NCI-H2029 treated with DMSO at 0.1 percent for 48 hours (cell line): ENCODE results near the gene RFTN1.

Experiments
- DNase-seq: peaks from one replicate; lab custom pipeline; 2025; lab: John Stamatoyannopoulos, UW

RFTN1 gene

GRCh38 chr3:16302082-16302631 is 211.3 kb downstream of the RFTN1 start:
- DNase-seq = no peak

DNA sequence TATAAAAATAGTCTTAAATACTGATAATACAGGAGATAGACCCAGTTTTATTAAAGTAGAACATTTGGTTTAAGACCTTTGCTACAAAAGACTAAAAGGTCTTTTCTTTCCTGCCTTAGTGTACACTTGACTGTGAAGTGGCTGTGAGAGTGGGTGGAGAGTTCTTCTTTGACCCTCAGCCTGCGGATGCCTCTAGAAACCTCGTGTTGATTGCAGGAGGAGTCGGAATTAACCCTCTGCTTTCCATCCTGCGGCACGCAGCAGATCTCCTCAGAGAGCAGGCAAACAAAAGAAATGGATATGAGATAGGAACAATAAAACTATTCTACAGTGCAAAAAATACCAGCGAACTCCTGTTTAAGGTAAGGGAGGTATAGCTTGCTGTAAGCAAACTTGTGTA is 212.0 kb downstream of the RFTN1 start:
- peak; percentile 44 for DNase-seq

DNA sequence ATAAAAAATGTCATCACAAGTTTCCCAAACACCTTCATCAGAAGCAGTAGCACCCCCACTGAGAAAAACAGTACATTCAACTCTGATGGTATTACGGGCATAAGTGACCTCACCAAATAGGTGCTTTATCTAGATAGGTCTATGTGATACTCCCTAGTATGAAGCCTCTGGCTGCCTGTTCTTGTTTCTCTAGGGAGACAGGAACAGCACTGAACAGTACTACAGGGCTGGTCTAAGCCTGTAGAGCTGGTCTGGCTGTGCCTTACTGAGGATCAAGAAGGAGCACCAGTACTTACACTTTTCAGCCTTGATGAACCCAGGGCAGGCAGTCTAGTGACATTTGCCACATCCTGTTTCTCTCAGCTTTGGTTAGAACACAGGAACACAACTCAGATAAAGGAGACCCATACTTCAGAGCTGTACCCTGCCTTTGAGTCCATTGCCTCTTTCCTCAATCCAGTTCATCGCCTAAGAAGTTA is 212.6 kb downstream of the RFTN1 start:
- DNase-seq = no peak

DNA sequence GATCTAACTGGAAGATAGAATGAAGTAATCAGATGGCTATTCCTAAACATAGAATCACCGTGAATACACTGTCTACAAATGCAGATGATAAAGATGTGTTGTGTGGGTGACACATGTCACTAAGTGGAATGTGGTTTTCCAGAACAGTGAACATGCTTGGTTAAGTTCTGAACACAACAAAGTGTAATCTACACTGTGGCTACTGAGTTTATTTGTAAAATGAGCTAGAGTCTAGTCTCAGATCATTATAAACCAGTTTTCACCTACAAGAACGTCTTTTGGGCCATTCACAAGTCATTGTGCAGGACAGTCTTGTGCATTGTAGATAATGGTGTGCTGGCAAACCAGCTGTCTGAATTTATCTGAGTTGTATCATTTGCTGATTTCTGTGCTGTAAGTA is 213.2 kb downstream of the RFTN1 start:
- no peak for DNase-seq

DNA sequence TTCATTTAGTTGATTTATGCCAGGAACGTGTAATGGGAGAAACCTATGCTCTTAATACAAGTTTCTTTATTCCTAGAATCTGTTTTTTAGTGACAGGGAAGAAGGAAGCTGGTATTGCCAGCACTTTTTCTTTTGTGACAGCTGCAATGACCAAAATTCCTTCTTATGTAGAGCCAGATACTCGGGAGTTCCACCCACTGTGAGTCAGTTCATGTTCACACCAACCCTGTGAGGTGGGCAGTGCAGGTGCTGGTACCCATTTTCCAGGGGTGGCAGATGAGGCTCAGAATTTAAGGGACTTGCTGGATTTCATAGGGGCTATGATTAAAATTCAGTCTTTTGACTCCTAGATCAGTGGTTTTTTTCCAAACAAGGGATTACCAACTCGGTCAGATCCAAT is 213.8 kb downstream of the RFTN1 start:
- DNase-seq = no peak

- no peak for DNase-seq
These were observed 214.6 kb downstream of the RFTN1 start for GRCh38 chr3:16298891-16299290.

- DNase-seq = no peak
These were observed 215.3 kb downstream of the RFTN1 start for GRCh38 chr3:16297997-16298885.

DNA sequence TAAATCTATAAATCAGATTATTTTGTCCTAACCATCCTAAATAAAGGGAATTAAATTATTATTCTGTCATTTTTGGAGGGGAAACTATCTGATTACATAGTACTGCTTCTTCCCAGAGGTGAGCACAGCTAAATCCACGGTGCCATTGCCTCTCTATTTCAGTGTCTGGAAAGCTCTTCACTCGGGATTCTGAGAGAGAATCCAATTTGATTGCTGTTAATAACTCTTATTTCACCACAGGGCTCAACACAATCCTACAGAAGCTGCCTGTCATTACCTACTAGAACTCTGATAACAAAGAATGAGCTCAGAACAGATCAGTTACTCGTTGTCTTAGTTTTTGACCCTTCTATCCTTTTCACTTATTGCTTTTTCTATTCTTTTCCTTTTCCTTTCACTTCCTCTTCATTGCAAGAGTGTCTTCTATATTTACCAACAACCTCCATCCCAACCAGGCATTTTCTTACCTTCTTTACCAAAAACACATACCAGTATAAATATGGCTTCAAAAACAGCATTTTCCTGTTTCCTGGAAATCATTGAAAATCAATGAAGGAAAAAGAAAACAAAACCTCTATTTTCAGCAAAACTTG is 218.1 kb downstream of the RFTN1 start:
- no peak for DNase-seq

GRCh38 chr3:16294844-16295243 is 218.7 kb downstream of the RFTN1 start:
- DNase-seq = no peak

- no peak for DNase-seq
These were observed 222.7 kb downstream of the RFTN1 start for GRCh38 chr3:16290827-16291196.

GRCh38 chr3:16290007-16290826 is 223.3 kb downstream of the RFTN1 start:
- peak; percentile 84 for DNase-seq

DNA sequence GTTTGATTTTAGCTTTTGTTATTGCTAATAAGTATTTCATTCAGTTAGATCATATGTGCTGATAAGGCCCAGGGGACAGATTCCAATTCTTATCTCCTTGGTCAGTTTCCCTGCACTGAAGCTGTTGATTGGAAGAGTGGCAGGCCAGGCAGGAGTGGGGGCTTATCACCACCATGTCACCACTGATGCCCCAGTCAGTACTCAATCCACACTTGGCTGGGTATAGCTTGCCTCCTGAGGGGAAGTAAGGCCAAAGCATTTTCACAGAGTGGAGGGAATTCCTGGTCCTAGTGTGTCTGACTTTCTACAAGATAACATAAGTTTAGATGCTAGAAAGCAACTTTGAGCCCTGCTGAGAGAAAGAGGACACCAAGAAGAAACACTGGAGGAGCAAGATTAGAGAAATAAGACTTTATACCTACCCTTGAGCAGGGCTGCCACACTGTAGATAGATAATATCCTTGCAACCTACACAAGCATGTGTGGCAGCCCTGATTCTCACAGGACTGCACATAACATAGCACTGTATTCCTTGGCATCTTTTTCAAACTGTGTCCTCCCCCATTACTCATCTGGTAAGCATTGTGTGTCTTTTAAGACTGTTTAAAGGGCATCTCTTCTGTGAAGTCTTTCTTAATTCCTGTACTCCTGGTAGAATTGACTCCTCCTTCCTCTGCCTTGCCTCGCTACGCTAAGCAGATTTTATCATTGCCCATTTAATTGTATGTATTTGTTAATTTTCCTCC is 224.2 kb downstream of the RFTN1 start:
- DNase-seq = no peak

DNA sequence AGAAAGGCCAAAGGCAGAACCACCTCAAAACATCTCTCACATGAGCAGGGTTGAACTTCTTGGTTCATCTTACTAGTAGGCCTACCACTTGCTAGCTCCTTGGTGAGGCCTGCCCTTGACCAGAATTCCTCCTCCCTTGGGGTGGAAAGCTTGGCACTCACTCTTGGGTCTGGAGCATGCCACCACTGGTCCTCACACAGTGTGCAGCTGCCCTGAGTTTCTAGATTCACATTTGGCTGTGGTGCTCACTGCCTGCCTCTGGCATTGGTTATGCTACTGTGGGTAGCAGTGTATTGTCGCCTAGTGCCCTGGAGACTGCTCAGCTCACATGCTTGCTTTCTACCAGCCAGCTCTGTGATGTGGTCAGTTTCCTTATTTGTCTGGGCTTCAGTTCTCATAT is 224.8 kb downstream of the RFTN1 start:
- DNase-seq = no peak

DNA sequence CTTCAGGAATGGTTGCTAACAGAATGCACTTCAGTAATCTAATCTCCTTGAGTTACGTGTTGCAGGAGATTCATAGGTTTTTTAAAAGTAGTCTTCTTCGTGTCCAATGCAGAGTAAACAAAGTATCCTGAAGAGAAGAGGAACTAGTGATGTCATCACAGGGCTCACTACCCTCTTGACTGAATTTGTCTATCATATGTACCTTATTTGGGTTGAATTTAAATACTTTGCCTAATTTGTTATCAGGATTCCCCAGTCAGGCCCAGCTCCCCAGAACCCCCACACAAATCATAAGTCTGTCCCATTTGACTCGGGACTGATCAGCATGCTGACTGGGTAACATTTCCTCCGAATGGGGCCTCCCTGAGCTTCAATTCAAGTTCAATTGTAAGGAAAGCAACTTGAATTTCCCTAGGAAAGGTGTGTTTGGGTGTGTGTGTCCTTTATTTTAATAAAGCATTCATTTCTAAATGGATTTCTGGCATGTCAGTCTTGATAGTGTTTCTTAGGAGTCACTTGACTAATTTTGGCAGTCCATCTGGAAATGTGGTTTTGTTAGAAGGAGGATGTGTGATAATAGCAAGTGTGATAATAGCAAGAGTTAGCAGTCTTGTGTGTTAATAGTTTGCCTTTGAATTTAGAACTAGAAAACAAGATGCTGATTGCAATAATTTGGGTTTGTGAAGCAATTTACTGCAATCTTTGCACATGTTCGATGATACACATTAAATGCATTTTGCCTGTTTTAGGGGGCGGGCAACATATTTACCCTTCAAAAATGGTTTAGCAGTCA is 226.6 kb downstream of the RFTN1 start:
- no peak for DNase-seq

- no peak for DNase-seq
These were observed 227.3 kb downstream of the RFTN1 start for GRCh38 chr3:16286161-16286560.

DNA sequence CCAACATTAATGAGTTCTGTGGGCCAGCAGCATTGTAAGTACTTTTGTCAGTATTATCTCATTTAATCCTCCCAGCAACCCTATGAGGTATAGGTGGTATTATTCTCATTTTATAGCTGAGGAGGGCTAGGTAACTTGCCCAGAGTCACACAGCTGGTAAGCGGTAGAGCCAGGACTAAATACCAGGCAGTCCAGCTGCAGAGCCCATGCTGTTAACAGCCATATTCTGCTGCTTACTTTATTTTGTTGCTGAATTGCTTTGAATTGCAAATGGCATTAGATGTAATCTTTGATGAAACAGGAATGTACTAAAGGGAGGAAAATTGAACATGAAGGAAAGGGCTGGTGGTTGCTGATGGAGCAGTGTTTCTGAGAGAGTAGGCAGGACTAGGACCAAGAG is 228.9 kb downstream of the RFTN1 start:
- DNase-seq = no peak

DNA sequence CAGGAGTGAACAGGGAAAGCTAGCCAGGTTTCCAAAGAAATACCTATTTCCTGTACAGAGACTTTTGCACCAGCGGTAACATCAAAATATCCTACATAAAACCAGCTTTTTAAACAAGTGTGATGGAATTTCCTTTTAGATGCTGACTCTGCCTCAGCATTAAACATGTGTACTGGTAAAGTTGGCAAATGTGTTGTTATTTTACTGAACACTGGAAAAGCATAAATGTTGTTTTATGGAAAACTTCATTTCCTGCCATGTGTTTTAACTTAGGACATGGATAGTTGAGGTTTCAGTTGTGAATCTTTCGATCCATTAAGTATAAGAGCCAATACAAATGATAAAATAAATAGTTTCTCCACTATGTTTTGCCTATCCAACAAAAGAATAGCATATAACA is 232.8 kb downstream of the RFTN1 start:
- no peak for DNase-seq

GRCh38 chr3:16279010-16279801 is 234.3 kb downstream of the RFTN1 start:
- DNase-seq = no peak

DNA sequence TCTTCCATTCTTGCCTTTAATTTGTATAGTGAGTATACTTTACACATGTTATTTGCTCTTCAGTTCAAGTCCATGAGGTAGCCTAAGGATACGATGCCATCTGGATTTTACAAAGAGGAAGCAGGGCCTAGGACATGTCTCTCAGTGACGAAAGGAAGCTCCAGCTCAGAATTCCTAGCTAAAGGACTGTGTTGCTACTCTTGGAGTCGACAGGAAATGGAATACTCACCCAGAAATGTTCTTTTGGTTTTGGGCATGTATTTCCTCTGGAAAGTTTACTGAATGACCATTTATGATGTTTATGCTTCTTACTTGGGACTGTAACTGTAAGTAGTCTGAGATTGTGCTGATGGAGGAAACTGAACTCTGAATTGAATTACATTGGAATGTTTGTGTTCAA is 236.0 kb downstream of the RFTN1 start:
- DNase-seq = no peak

DNA sequence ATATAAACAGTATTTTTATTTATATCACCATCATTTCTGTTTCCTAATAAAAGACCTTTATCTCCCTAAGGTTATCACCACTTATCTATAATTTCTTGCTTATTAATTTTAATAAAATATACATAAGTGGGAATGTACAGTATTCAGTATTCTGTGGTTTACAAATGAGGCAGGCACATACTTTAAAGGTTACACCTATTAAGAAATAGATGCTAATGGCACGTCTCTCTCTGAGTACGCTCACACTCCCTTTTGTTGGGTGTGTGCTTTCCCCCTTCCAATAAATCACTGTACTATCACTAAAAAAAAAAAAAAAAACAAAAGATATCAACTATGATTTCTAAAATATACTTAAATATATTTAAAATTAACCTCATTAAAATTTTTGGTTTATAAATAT is 239.6 kb downstream of the RFTN1 start:
- DNase-seq = no peak
